GM18498 (cell line): Measurements from ENCODE around the gene MOB1A.
"Not testable (repeated sequence)": the region's sequence is repeated elsewhere in the genome, so short reads cannot be mapped to it uniquely, and the experiment has no call there.

Source experiments
- ATAC-seq: cut with Tn5 transposase; IDR thresholded peaks from one replicate; pipeline ENCODE4 v1.9.1; 2021; ENCODE audit warnings: mild to moderate bottlenecking, moderate library complexity; ENCODE audit not compliant: unreplicated experiment

MOB1A gene

GRCh38 chr2:74149570-74150319 lies 28.9 kb downstream of the MOB1A start:
- ATAC-seq, result no peak

- no peak for ATAC-seq
Observed at GRCh38 chr2:74149247-74149525, 29.5 kb downstream of the MOB1A start.

GRCh38 chr2:74148457-74149246 lies 30.0 kb downstream of the MOB1A start:
- ATAC-seq, result no peak

GRCh38 chr2:74147727-74148456 lies 30.8 kb downstream of the MOB1A start, which contains the start of gene BOLA3:
TSS of gene BOLA3 (minus strand) at chr2:74147912. CDS start at chr2:74147874, 38 bp downstream.
- ATAC-seq, result peak; percentile 95

- ATAC-seq, result no peak
Observed at GRCh38 chr2:74146929-74147726, 31.6 kb downstream of the MOB1A start.

GRCh38 chr2:74142340-74142739 lies 36.3 kb downstream of the MOB1A start:
- ATAC-seq, result no peak

GRCh38 chr2:74138600-74139323 lies 39.9 kb downstream of the MOB1A start:
- ATAC-seq, result no peak

- ATAC-seq, result no peak
Observed at GRCh38 chr2:74137651-74138599, 40.8 kb downstream of the MOB1A start.

GRCh38 chr2:74131901-74132300 lies 46.8 kb downstream of the MOB1A start:
- no peak for ATAC-seq

GRCh38 chr2:74130211-74130995 lies 48.3 kb downstream of the MOB1A start:
- ATAC-seq, result no peak

GRCh38 chr2:74128206-74128605 lies 50.5 kb downstream of the MOB1A start:
- no peak for ATAC-seq

GRCh38 chr2:74123955-74124354 lies 54.7 kb downstream of the MOB1A start:
- ATAC-seq, result not testable (repeated sequence)

- not testable (repeated sequence) for ATAC-seq
Observed at GRCh38 chr2:74121846-74122245, 56.8 kb downstream of the MOB1A start.

- peak; percentile 97 for ATAC-seq
Observed at GRCh38 chr2:74119912-74120825, 58.5 kb downstream of the MOB1A start.

- no peak for ATAC-seq
Observed at GRCh38 chr2:74119339-74119738, 59.3 kb downstream of the MOB1A start.

GRCh38 chr2:74111380-74111779 lies 67.3 kb downstream of the MOB1A start:
- ATAC-seq, result no peak

- ATAC-seq, result no peak
Observed at GRCh38 chr2:74110537-74110936, 68.1 kb downstream of the MOB1A start.
